GM12892 (cell line): ENCODE data around the gene WDR20.
"Not testable (repeated sequence)": the region's sequence is repeated elsewhere in the genome, so short reads cannot be mapped to it uniquely, and the experiment has no call there.

Experiments
- DNase-seq: peaks from one replicate; pipeline ENCODE4 v3.0.0; 2011; ENCODE audit not compliant: insufficient read length
- FAIRE-seq: peaks from 2 replicates; lab custom pipeline; 2011; peaks lifted over from hg19 to GRCh38; lab: Jason Lieb, UNC
- POLR2A ChIP-seq: IDR thresholded peaks from 2 replicates; pipeline ENCODE4 v1.6.1; 2011; ENCODE audit warnings: low read depth, low read length, control low read depth
- POLR2AphosphoS5 ChIP-seq: IDR thresholded peaks from 2 replicates; pipeline ENCODE4 v1.6.1; 2011; ENCODE audit warnings: low read depth, low read length, control low read depth
- TAF1 ChIP-seq: IDR thresholded peaks from 2 replicates; pipeline ENCODE4 v1.6.1; 2011; ENCODE audit warnings: low read depth, mild to moderate bottlenecking, control low read depth, low read length, borderline replicate concordance

WDR20 gene

DNA sequence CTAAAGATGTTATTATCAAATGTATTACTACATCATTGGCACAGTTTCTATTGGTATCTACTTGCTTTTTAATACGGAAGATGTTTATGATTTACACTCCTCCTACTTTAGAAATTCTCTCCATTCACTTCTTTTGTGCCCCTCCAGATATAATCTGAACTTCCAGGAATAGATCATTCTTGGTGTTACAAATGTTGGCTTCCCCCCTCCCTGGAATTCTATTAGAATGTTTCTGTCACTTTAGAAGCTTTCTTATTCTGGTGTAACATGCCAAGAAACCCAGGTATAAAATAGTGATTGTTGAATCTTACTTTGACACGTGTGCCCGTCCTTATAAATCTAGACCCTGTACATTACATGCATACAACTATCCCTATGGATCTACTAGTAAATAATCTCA is 1.2 kb upstream of the WDR20 start:
- FAIRE-seq (no peak), DNase-seq (no peak)
- TF ChIP-seq TAF1, result no peak
- TF ChIP-seq POLR2A, result no peak
- no peak for TF ChIP-seq POLR2AphosphoS5

DNA sequence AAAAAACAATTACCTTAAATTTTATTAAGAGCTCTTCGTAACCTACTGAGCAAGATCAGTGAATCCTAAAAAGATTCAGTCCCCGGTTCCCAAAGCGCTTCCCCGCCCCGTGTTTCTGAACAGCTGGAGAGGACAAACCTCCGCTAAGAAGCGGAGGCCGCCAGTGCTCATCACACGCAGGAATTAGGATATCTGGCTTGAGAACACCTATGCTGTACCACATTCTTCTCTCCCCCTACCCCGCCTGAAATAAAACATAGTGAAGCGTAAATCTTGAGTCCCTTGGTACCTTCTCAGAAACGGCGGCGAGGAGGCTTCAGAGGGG is 774 bp upstream of the WDR20 start:
- no peak for DNase-seq
- no peak for FAIRE-seq

DNA sequence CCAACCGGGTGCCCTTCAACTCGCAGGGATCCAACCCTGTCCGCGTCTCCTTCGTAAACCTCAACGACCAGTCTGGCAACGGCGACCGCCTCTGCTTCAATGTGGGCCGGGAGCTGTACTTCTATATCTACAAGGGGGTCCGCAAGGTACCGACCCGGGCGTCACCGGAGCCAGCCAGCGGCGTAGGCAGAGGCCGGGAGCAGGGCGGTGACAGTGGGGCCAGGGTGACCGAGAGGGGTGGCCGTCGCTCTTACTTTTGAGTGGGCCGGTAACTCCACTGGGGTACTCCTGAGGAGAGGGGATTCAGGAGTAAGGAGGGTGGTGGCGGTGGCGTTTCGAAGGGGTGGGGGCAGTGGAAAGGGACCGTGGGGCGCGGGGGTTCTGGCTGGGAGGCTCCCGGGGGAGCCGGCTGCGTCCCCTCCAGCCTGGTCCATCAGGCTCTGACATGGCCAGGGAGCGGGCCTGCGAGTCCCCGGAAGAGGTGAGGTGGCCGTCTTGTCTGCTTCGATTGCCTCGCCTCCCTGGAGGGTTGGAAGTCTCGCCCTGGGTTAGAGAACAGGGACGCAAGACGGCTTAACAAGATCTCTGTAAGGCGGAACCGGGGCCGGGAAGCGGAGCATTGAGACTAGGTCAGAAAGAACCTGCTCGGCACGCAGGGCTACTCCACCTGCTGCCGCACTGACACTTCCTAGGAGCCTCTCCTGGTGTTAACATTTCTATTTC is 491 bp downstream of the WDR20 start:
- TF ChIP-seq POLR2AphosphoS5 (peak; percentile 1; the same call in 1 of the 2 replicates), TAF1 (no peak; the same call in 1 of the 2 replicates)
- DNase-seq (peak; percentile 35), FAIRE-seq (no peak)

More for the DNA sequence above, 774 bp upstream of the WDR20 start:
- TF ChIP-seq POLR2A, result no peak
- no peak for TF ChIP-seq TAF1
- no peak for TF ChIP-seq POLR2AphosphoS5

DNA sequence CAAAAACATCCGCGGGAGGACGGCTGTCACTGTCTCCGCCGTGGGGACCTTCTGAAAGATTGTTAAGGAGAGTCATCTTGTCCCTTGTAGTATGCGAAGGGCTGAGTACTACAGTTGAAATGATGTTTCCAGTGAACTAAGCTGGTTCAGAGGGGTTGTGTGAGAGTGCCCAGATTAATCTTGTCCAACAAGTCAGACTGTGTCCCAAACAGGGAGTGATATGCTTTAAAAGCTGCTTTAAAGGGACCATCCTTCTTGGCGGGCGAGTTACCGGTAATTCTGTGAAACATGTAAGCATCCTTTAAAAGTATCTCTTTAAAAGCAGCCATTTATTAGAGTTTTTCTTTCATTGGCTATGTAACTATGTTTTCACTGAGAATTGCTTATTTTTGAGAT is 1.1 kb downstream of the WDR20 start:
- no peak for FAIRE-seq
- no peak for DNase-seq
- TF ChIP-seq POLR2AphosphoS5 (no peak), POLR2A (no peak), TAF1 (no peak)

DNA sequence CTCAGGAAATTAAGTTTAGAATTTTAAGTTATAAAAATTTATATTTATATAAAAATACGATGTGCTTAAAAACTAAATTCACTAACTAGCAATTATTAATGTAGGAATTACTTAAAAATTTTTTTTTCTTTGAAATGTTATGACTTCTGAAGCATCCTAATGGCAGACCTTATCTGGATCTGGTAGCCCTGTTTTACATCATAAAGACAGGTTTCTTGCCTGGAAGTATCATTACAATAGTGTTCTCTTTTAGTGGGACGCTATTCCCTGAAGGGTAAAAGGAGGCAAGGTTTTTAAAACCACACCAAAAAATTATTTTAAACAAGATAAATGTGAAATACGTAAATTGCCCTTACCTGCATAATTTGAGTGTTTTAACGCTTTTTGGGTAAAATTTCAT is 2.1 kb downstream of the WDR20 start:
- FAIRE-seq (no peak), DNase-seq (no peak)
- TF ChIP-seq POLR2A, result no peak
- no peak for TF ChIP-seq POLR2AphosphoS5
- TF ChIP-seq TAF1, result no peak

DNA sequence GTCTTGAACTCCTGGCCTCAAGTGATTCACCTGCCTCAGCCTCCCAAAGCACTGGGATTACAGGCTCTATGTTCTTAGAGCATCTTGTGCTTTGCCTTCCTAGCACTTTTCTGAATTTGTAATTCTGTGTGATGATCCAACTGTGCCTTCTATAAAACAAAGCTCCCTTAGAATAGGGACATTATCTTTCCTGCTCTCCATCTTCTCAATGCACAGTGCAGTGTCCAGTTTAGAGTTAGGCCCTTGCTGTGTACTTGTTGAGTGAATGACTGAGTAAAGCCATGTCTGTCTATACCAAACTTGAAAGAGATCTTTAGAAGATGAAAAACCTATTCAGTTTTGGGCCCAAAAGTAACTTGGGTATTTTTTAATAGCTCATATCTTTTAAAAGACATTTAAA is 5.2 kb downstream of the WDR20 start:
- no peak for TF ChIP-seq TAF1
- no peak for TF ChIP-seq POLR2A
- no peak for TF ChIP-seq POLR2AphosphoS5
- no peak for DNase-seq
- no peak for FAIRE-seq

DNA sequence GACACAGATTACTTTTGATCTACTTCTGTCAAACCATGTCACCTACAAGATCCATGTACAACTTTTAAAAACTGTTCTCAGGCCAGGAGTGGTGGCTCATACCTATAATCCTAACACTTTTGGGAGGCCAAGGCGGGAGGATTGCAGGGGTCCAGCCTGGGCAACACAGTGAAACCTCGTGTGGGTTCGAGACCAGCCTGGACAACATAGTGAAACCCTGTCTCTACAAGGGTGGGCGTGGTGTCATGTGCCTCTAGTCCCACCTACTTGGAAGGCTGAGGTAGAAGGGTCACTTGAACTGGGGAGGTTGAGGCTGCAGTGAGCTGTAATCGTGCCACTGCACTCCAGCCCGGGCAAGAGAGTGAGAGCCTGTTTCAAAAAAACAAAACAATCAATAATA is 5.7 kb downstream of the WDR20 start:
- DNase-seq (no peak), FAIRE-seq (no peak)
- TF ChIP-seq POLR2AphosphoS5 (no peak), POLR2A (no peak), TAF1 (no peak)

DNA sequence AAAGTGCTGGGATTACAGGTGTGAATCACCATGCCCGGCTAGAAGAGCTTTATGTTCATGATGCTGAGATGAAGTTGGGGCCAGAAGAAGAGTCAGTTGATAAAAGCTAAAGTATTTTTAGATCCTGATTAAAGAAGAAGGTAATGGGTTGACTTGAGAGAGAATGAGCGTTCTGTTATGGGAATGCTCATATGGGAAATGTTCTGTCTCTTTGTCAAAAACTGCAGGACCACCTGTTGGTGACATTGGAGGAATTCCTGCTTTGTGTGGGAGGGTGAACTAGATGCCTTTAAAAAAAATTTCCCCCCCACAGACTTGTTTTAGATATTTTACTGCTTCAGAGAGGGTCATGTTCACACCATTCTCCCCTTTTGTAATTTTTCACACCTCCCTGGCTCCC is 6.7 kb downstream of the WDR20 start:
- no peak for FAIRE-seq
- no peak for DNase-seq
- TF ChIP-seq TAF1, result no peak
- no peak for TF ChIP-seq POLR2A
- TF ChIP-seq POLR2AphosphoS5, result no peak

DNA sequence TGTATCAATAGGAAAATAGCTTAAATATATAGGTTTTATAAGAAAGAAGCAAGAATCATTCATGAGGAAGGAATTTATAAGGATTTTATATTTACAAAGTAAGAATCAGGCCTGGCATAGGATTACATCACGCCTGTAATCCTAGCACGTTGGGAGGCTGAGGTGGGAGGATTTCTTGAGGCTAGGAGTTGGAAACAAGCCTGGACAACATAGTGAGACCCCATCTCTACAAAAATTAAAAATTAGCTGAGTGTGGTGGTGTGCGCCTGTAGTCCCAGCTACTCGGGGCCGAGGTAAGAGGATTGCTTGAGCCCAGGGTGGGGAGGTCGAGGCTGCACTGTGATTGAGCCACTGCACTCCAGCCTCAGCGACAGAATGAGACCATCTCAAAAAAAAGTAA is 10.4 kb downstream of the WDR20 start:
- TF ChIP-seq POLR2A (no peak), POLR2AphosphoS5 (no peak), TAF1 (no peak)
- DNase-seq (no peak), FAIRE-seq (no peak)

DNA sequence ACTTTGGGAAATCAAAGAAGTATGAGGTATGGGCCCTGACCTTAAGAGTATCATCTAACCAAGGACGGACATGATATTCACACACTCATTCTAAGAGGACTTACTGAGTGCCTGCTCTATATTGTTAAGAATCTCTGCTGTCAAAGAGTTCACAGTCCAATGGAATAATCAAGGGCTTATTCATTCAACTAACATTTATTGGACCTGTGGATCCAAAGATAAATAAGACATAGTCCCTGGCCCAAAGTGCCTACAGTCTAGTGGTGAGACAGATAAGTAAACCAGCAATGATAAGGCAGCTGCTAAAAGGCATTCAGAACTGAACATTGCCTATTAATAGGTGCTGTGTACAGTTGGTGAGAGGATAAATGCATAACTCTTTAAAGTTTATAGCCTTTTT is 11.0 kb downstream of the WDR20 start:
- TF ChIP-seq POLR2A, result no peak
- no peak for TF ChIP-seq POLR2AphosphoS5
- FAIRE-seq (no peak), DNase-seq (no peak)

DNA sequence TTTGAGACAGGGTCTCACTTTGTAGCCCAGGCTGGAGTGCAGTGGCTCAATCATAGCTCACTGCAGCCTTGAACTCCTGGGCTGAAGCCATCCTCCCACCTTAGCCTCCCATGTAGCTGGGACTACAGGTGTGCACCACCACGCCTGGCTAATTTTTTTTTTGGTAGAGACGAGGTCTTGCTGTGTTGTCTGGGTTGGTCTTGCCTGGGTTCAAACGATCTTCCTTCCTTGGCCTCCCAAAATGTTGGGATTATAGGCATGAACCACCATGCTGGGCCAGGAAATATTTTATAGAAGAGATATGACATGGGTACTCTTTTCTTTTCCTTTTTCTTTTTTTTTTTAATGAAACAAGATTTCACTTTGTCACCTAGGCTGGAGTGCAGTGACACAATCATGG is 11.7 kb downstream of the WDR20 start:
- not testable (repeated sequence) for FAIRE-seq, DNase-seq

DNA sequence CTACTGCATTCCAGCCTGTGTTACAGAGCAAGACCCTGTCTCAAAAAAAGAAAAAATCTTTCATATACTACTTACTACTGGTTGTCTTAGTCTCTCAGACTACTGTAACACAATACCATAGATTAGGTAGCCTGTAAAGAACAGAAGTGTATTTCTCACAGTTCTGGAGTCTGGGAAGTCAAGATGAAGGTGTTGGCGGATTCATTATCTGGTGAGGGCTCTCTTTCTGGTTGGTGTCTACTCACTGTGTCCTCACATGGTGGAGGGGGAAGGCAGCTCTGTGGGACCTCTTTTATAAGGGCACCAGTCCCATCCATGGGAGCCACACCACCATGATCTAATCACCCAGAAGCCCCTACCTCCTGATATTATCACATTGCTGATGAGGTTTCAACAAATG is 14.4 kb downstream of the WDR20 start:
- TF ChIP-seq POLR2AphosphoS5 (no peak), TAF1 (no peak), POLR2A (no peak)
- DNase-seq, result no peak
- FAIRE-seq, result no peak
